Ascending aorta (tissue), 2 donors: Measurements from ENCODE around the gene PROCA1. TPM values are rescaled to one million over a fixed set of nuclear protein-coding genes. Genes with fewer than 3 reads are reported as not detected.
A peak's percentile ranks its signal among the peaks of the same experiment; 100 is the strongest.

Experiments used
- DNase-seq, 2 donors: peaks; one replicate each; pipeline ENCODE4 v3.0.0-alpha.2; 2019; ENCODE audit warnings: low spot score in 2 of 2
- H3K27ac ChIP-seq, 2 donors: fragments of 200-600 bp; sonication (generic); one replicate each; pipeline ENCODE4 v1.5.1; 2016 to 2017; ENCODE audit warnings: mild to moderate bottlenecking in 1 of 2
- H3K27me3 ChIP-seq: fragments of 200-600 bp; sonication (generic); one replicate; pipeline ENCODE4 v1.5.1; 2017
- H3K36me3 ChIP-seq, 2 donors: fragments of 200-600 bp; sonication (generic); one replicate each; pipeline ENCODE4 v1.5.1; 2016
- H3K4me1 ChIP-seq, 2 donors: fragments of 200-600 bp; sonication (generic); one replicate each; pipeline ENCODE4 v1.5.1; 2016 to 2017; ENCODE audit warnings: mild to moderate bottlenecking in 1 of 2
- H3K4me3 ChIP-seq, 2 donors: fragments of 200-600 bp; sonication (generic); one replicate each; pipeline ENCODE4 v1.5.1; 2016 to 2017; ENCODE audit warnings: mild to moderate bottlenecking in 1 of 2
- H3K9me3 ChIP-seq, 2 donors: fragments of 200-600 bp; sonication (generic); one replicate each; pipeline ENCODE4 v1.5.1; 2016
- CTCF ChIP-seq, 3 experiments: fragments of 200-600 bp in 2 of 3; fragments of 450-650 bp in 1 of 3; sonication (generic) in 2 of 3; IDR thresholded peaks; one replicate each; pipeline ENCODE4 v1.5.1; 2016 to 2019; ENCODE audit warnings: antibody characterized with exemption in 3 of 3, mild to moderate bottlenecking in 1 of 3, moderate library complexity in 1 of 3
- intact Hi-C: fragments of 100-400 bp; cut with DNase I; formaldehyde crosslinking; loops from one replicate; pipeline ENCODE4 v1.15.1; 2023
- total RNA-seq: library from RNA; depleted of rRNA; stranded (reverse); fragments of >200 nt; gene quantifications from one replicate; pipeline ENCODE4 v1.1.0, GENCODE V29; 2016

Gene PROCA1
- total RNA-seq, 1 donor from 2014 or later: 1.6 TPM

DNA sequence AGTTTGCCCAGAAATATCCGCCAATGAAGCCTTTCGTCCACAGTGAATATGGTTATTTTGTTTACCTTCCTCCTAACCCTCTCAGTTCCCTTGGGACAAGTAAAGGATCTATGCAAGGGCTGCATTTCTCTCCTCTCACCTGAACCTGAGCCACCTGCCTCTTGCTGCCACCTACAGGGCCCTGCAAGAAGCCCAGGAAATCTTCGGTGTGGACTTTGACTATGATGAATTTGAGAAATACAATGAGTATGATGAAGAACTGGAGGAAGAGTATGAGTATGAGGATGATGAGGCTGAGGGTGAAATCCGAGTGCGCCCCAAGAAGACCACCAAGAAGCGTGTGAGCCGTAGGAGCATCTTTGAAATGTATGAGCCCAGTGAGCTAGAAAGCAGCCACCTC lies 35.7 kb downstream of the PROCA1 start:
- intact Hi-C loops: no loop called here
- no peak for DNase-seq
- Histone ChIP-seq H3K4me3 (no peak overlapping the region), H3K9me3 (no peaks in the 10 kb centered on the region), H3K36me3 (peaks cover 95 to 100% of the 10 kb centered on the region in 2 donors), H3K4me1 (no peaks in the 10 kb centered on the region), H3K27ac (no peak overlapping the region), H3K27me3 (no peaks in the 10 kb centered on the region)
- no peak for TF ChIP-seq CTCF (IDR thresholded peaks at IDR 0.05)

DNA sequence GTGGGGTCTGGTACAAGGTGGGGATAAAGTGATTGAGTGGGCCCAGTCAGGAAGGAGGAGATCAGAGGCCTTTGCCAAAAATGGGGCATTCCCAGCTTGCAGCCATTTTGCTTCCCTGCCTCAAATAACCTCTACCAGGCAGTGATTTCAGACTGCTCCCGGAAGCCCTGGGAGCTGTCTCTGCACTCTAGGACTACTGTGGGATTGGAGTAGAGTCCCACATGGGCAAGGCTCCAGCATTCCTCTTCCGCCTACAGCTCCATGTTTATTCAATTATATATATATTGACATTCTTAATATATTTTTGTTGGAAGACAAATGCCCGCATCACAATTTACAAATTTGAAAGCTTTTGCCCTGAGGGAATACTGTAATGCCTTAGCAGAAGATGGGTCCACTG lies 36.2 kb downstream of the PROCA1 start:
- no peak for TF ChIP-seq CTCF (IDR thresholded peaks at IDR 0.05)
- H3K4me1 ChIP-seq: no peaks in the 10 kb centered on the region
- H3K9me3 ChIP-seq: no peaks in the 10 kb centered on the region
- H3K27ac ChIP-seq: no peak overlapping the region
- peaks cover 92 to 99% of the 10 kb centered on the region in 2 donors for H3K36me3 ChIP-seq
- no peak overlapping the region for H3K4me3 ChIP-seq
- DNase-seq: no peak
- intact Hi-C loops: no loop called here
- no peaks in the 10 kb centered on the region for H3K27me3 ChIP-seq

DNA sequence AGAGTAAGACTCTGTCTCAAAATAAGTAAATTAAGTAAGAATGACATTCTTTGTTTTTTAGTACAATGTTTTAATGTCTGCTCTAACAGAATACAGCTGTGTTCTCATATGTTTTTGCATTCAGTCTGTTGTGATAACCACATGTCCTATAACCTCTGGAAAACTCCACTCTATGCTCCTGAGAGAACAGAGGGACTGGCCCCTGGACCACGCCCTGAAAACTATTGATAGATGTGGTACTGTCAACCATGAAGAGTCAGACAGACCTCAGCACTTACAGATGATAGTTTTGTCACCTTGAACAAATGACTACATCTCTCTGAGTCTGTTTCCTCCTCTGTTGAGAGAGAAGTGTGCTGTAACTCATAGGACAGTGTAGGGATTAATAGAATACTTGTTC lies 41.8 kb downstream of the PROCA1 start:
- TF ChIP-seq CTCF (IDR thresholded peaks at IDR 0.05): no peak
- Histone ChIP-seq H3K27ac (no peak overlapping the region), H3K9me3 (no peaks in the 10 kb centered on the region), H3K27me3 (no peaks in the 10 kb centered on the region), H3K4me1 (no peaks in the 10 kb centered on the region), H3K36me3 (peaks cover 44 to 64% of the 10 kb centered on the region in 2 donors), H3K4me3 (no peak overlapping the region)
- intact Hi-C loops: no loop called here
- DNase-seq: no peak

GRCh38 chr17:28667870-28668269 lies 43.8 kb downstream of the PROCA1 start:
- Histone ChIP-seq H3K4me3 (no peak overlapping the region), H3K4me1 (peaks cover 11 to 15% of the 10 kb centered on the region in 2 donors), H3K27ac (no peak overlapping the region), H3K9me3 (no peaks in the 10 kb centered on the region), H3K36me3 (peaks cover 23 to 44% of the 10 kb centered on the region in 2 donors), H3K27me3 (no peaks in the 10 kb centered on the region)
- no peak for DNase-seq
- intact Hi-C loops: no loop called here
- no peak for TF ChIP-seq CTCF (IDR thresholded peaks at IDR 0.05)

DNA sequence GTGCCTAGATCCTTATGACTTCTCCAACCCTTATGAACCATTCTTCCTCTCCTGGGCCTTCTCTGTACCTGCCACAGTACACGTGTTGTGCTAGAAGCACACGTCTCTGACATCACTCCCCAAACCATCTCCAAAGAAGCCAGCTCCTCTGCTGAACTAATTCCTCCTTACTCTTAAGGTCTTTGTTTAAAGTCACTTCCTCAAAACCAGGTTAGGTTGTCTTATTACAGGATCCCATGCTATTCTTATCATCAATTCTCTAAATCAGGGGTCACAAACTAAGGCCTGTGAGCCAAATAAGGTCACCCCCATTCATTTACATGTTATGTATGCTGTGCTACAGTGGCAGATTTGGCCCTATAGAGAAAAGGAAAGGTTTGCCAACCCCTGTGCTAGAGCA lies 45.7 kb downstream of the PROCA1 start:
- intact Hi-C loops: no loop called here
- H3K27ac ChIP-seq: no peak overlapping the region
- DNase-seq: no peak
- no peaks in the 10 kb centered on the region for H3K9me3 ChIP-seq
- peaks cover 15 to 19% of the 10 kb centered on the region in 2 donors for H3K4me1 ChIP-seq
- no peak for TF ChIP-seq CTCF (IDR thresholded peaks at IDR 0.05)
- peaks cover 10 to 25% of the 10 kb centered on the region in 2 donors for H3K36me3 ChIP-seq
- no peaks in the 10 kb centered on the region for H3K27me3 ChIP-seq
- H3K4me3 ChIP-seq: no peak overlapping the region

DNA sequence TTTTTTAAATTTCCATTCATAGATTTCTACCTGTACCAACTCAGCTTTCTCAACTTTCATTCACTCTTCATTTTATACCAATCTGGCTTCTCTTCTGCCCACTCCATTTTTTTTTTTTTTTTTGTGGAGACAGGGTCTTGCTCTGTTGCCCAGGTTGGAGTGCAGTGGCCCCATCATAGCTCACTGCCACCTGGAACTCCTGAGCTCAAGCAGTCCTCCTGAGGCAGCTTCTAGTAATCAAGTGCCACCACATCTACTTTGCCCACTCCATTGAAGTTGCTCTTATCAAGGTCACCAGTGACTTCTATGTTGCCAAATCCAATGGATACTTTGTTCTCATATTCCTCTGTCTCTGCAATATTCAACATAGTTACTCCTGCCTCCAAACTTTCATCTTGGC lies 48.0 kb downstream of the PROCA1 start:
- no peaks in the 10 kb centered on the region for H3K9me3 ChIP-seq
- H3K4me3 ChIP-seq: peak overlapping the region in 1 of 2 donors; percentile 70
- H3K4me1 ChIP-seq: peaks cover 16 to 26% of the 10 kb centered on the region in 2 donors
- H3K27ac ChIP-seq: no peak overlapping the region
- intact Hi-C loops: loop anchor here (2.0 kb wide), 1 partner anchor 93 kb away; the partner anchor contains the start of gene PIGS
- H3K36me3 ChIP-seq: peaks cover 14 to 27% of the 10 kb centered on the region in 2 donors
- no peaks in the 10 kb centered on the region for H3K27me3 ChIP-seq
- TF ChIP-seq CTCF (IDR thresholded peaks at IDR 0.05): no peak
- DNase-seq: no peak
